Caco-2 (cell line): ENCODE data around the gene FBXO28. TPM values are rescaled to one million over a fixed set of nuclear protein-coding genes. Genes with fewer than 3 reads are reported as not detected.

Experiments used
- BruUV-seq: library from RNA; stranded (reverse); fragments of 400-500 nt; replicated peaks from 2 replicates; lab custom pipeline; 2021; lab: Mats Ljungman, UMichigan
- CTCF ChIA-PET: fragments of 300-600 bp; sonication (Branson Sonifier 250); formaldehyde crosslinking; loops from one replicate; lab custom pipeline; 2022; ENCODE audit warnings: antibody characterized with exemption; lab: Charles Lee
- POLR2A ChIA-PET: fragments of 300-600 bp; sonication (Branson Sonifier 250); formaldehyde crosslinking; loops from one replicate; lab custom pipeline; 2022; ENCODE audit warnings: antibody characterized with exemption; lab: Charles Lee
- DNase-seq, 2 experiments: peaks; one replicate each; pipeline versions ENCODE4 v3.0.0 to v3.0.0-alpha.2; 2020 to 2022
- H3K27me3 ChIP-seq: replicated peaks from 2 replicates; pipeline ENCODE4 v1.6.0; 2011; ENCODE audit warnings: low read length; ENCODE audit not compliant: control insufficient read depth, insufficient read depth
- H3K36me3 ChIP-seq: 2 replicates; pipeline ENCODE4 v1.5.1; 2011; ENCODE audit warnings: low read length; ENCODE audit not compliant: control insufficient read depth, insufficient read depth
- H3K4me1 ChIP-seq: fragments of 250-450 bp; sonication (Bioruptor Pico); 2 replicates; pipeline ENCODE4 v1.5.1; 2020; ENCODE audit warnings: mild to moderate bottlenecking
- H3K4me3 ChIP-seq: 2 replicates; pipeline ENCODE4 v1.5.1; 2011; ENCODE audit warnings: low read depth, mild to moderate bottlenecking, control low read depth, low read length
- H3K9me3 ChIP-seq: fragments of 250-450 bp; sonication (Bioruptor Pico); 2 replicates; pipeline ENCODE4 v1.5.1; 2020; ENCODE audit warnings: mild to moderate bottlenecking, moderate library complexity
- H3K27ac Mint-ChIP-seq: one replicate; pipeline ENCODE4 v1.8.0; 2022; ENCODE audit warnings: mixed read lengths; ENCODE audit not compliant: unreplicated experiment
- H3K27me3 Mint-ChIP-seq: one replicate; pipeline ENCODE4 v1.8.0; 2022; ENCODE audit warnings: mixed read lengths; ENCODE audit not compliant: insufficient read depth, unreplicated experiment
- H3K36me3 Mint-ChIP-seq: one replicate; pipeline ENCODE4 v1.8.0; 2022; ENCODE audit warnings: mild to moderate bottlenecking, mixed read lengths; ENCODE audit not compliant: insufficient read depth, unreplicated experiment
- H3K4me1 Mint-ChIP-seq: one replicate; pipeline ENCODE4 v1.8.0; 2022; ENCODE audit warnings: low read depth, mixed read lengths; ENCODE audit not compliant: unreplicated experiment
- H3K4me3 Mint-ChIP-seq: one replicate; pipeline ENCODE4 v1.8.0; 2022; ENCODE audit warnings: mild to moderate bottlenecking, moderate library complexity, mixed read lengths; ENCODE audit not compliant: unreplicated experiment
- H3K9me3 Mint-ChIP-seq: one replicate; pipeline ENCODE4 v1.8.0; 2022; ENCODE audit warnings: mixed read lengths; ENCODE audit not compliant: unreplicated experiment
- CTCF ChIP-seq, 2 experiments: fragments of 200-600 bp in 1 of 2; IDR thresholded peaks; 1 replicate in 1 of 2; 2 replicates in 1 of 2; pipeline versions ENCODE4 v1.5.1 to v1.8.0; 2011 to 2022; ENCODE audit warnings: antibody characterized with exemption in 1 of 2, control low read depth in 1 of 2, inconsistent platforms in 1 of 2, low read depth in 1 of 2, low read length in 1 of 2, mild to moderate bottlenecking in 1 of 2, moderate library complexity in 1 of 2; ENCODE audit not compliant: insufficient read depth in 1 of 2, severe bottlenecking in 1 of 2, unreplicated experiment in 1 of 2
- intact Hi-C: fragments of 100-400 bp; cut with micrococcal nuclease; formaldehyde crosslinking; loops from one replicate; pipeline ENCODE4 v1.10.0; 2022; ENCODE audit not compliant: unreplicated experiment
- total RNA-seq: library from RNA; stranded (reverse); gene quantifications from 2 replicates; pipeline ENCODE4 v1.2.3, GENCODE V29; 2022

Gene FBXO28
- total RNA-seq, 1 experiment from 2014 or later: 31.3 TPM

DNA sequence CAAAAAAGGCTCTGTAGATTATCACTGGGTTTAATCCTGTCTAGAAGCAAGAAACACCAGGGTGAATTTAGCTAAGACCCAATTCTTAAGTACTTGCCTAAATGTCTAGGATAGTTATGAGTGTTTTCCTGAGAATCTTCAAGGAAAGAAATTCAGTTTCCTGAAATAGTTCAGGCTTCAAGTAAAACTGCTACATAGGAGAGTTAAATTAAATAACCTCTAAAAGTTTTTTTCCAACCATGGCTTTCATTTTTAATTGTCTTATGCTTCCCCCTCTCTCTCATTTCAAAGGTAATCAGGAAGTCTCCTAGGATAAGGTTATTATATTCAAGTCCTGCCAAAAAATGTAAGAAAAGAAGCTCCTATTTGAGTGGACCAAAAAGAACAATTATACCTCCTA, 46.7 kb upstream of the FBXO28 start:
- no TSS peak for BruUV-seq
- Mint-ChIP-seq H3K36me3 (no peaks in the 10 kb centered on the region), H3K27me3 (no peaks in the 10 kb centered on the region), H3K27ac (no peak overlapping the region), H3K4me3 (no peak overlapping the region), H3K4me1 (peaks cover 18% of the 10 kb centered on the region), H3K9me3 (no peaks in the 10 kb centered on the region)
- Histone ChIP-seq H3K4me1 (peaks cover 33% of the 10 kb centered on the region), H3K27me3 (no peaks in the 10 kb centered on the region), H3K9me3 (no peaks in the 10 kb centered on the region; the same call in 1 of the 2 replicates), H3K4me3 (no peak overlapping the region), H3K36me3 (no peaks in the 10 kb centered on the region)
- ChIA-PET POLR2A (interaction anchor here (1.2 kb wide), 1 partner anchor 9 kb away, joined by 3 read pairs; no protein-coding TSS in a partner anchor), CTCF (no interaction called here)
- no peak for DNase-seq
- intact Hi-C loops: no loop called here
- no peak for TF ChIP-seq CTCF (IDR thresholded peaks at IDR 0.05; ENCODE audit: insufficient read depth in 1 of 2, low read depth in 1 of 2, low read length in 1 of 2, severe bottlenecking in 1 of 2, unreplicated experiment in 1 of 2)

GRCh38 chr1:224067621-224068457, 46.1 kb upstream of the FBXO28 start:
- POLR2A ChIA-PET: interaction anchor here (1.2 kb wide), 1 partner anchor 9 kb away, joined by 3 read pairs; no protein-coding TSS in a partner anchor
- Mint-ChIP-seq H3K27ac (no peak overlapping the region), H3K9me3 (peaks cover 5% of the 10 kb centered on the region), H3K4me1 (peaks cover 18% of the 10 kb centered on the region), H3K36me3 (no peaks in the 10 kb centered on the region), H3K4me3 (no peak overlapping the region), H3K27me3 (peaks cover 2% of the 10 kb centered on the region)
- H3K36me3 ChIP-seq: no peaks in the 10 kb centered on the region
- CTCF ChIA-PET: no interaction called here
- no peak for TF ChIP-seq CTCF (IDR thresholded peaks at IDR 0.05; ENCODE audit: insufficient read depth in 1 of 2, low read depth in 1 of 2, low read length in 1 of 2, severe bottlenecking in 1 of 2, unreplicated experiment in 1 of 2)
- no TSS peak for BruUV-seq
- H3K4me3 ChIP-seq: no peak overlapping the region
- intact Hi-C loops: no loop called here
- no peaks in the 10 kb centered on the region; the same call in 1 of the 2 replicates for H3K9me3 ChIP-seq
- no peaks in the 10 kb centered on the region for H3K27me3 ChIP-seq
- peaks cover 33% of the 10 kb centered on the region for H3K4me1 ChIP-seq
- DNase-seq: no peak

DNA sequence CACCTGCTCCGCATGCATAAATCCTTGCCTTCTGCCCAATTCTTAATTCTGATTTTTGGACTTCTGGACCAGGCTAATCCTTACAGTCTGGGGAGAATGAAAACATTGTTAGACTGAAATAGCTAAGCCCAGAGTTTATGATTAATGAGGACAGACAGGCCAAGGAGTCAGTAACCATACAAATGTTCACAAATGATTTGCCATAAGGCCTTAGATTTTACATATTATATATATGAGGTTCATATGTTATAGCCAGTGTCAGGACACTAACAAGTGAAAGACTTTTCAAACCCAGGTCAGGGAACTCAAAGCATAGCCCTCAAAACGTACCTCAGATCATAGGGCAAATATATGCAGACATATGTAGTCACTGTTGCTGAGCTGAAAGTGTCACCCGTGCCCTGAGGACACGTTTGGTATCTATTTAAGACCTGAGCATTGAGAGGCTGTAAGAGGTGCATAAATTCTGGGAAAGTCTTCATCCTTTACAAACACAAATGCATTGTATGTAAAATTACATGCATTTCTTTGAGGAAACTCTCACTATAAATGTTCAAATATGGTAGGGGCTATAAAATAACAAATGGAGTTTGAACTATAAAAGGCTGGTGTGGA, 45.3 kb upstream of the FBXO28 start:
- Histone ChIP-seq H3K4me1 (peaks cover 33% of the 10 kb centered on the region), H3K4me3 (no peak overlapping the region), H3K36me3 (no peaks in the 10 kb centered on the region), H3K27me3 (no peaks in the 10 kb centered on the region), H3K9me3 (no peaks in the 10 kb centered on the region; the same call in 1 of the 2 replicates)
- H3K27me3 Mint-ChIP-seq: peaks cover 3% of the 10 kb centered on the region
- no peak for DNase-seq
- CTCF ChIA-PET: no interaction called here
- H3K4me3 Mint-ChIP-seq: no peak overlapping the region
- peaks cover 16% of the 10 kb centered on the region for H3K4me1 Mint-ChIP-seq
- intact Hi-C loops: no loop called here
- peaks cover 11% of the 10 kb centered on the region for H3K9me3 Mint-ChIP-seq
- no peaks in the 10 kb centered on the region for H3K36me3 Mint-ChIP-seq
- no TSS peak for BruUV-seq
- H3K27ac Mint-ChIP-seq: no peak overlapping the region
- no peak for TF ChIP-seq CTCF (IDR thresholded peaks at IDR 0.05; ENCODE audit: insufficient read depth in 1 of 2, low read depth in 1 of 2, low read length in 1 of 2, severe bottlenecking in 1 of 2, unreplicated experiment in 1 of 2)
- POLR2A ChIA-PET: no interaction called here
